Esophagus (tissue), 2 donors: ENCODE measurements around the gene SEC16A. TPM values are rescaled to one million over a fixed set of nuclear protein-coding genes. Genes with fewer than 3 reads are reported as not detected.
A peak's percentile ranks its signal among the peaks of the same experiment; 100 is the strongest.

ENCODE experiments used
- H3K27ac ChIP-seq, 2 donors: one replicate each; pipeline ENCODE4 v1.5.1; 2013; ENCODE audit warnings: low read depth in 2 of 2, mild to moderate bottlenecking in 2 of 2, inconsistent platforms in 1 of 2, low read length in 1 of 2, moderate library complexity in 1 of 2
- H3K27me3 ChIP-seq, 2 donors: one replicate each; pipeline ENCODE4 v1.6.1; 2013; ENCODE audit warnings: low read length in 2 of 2, control low read depth in 1 of 2, mild to moderate bottlenecking in 1 of 2; ENCODE audit not compliant: insufficient read depth in 2 of 2, control insufficient read depth in 1 of 2
- H3K36me3 ChIP-seq, 2 donors: one replicate each; pipeline ENCODE4 v1.6.1; 2013; ENCODE audit warnings: low read length in 1 of 2; ENCODE audit not compliant: control insufficient read depth in 2 of 2, insufficient read depth in 2 of 2
- H3K4me1 ChIP-seq, 2 donors: one replicate each; pipeline ENCODE4 v1.6.1; 2013; ENCODE audit warnings: low read length in 1 of 2; ENCODE audit not compliant: control insufficient read depth in 2 of 2, insufficient read depth in 2 of 2
- H3K4me3 ChIP-seq, 2 donors: one replicate each; pipeline ENCODE4 v1.5.1; 2013; ENCODE audit warnings: low read length in 2 of 2, mild to moderate bottlenecking in 2 of 2, low read depth in 1 of 2, moderate library complexity in 1 of 2
- H3K9me3 ChIP-seq, 2 donors: one replicate each; pipeline ENCODE4 v1.6.1; 2013; ENCODE audit warnings: mild to moderate bottlenecking in 2 of 2, low read depth in 1 of 2, low read length in 1 of 2, moderate library complexity in 1 of 2; ENCODE audit not compliant: control insufficient read depth in 2 of 2, insufficient read depth in 1 of 2
- WGBS, 2 donors: extraction: QIAGEN DNeasy Blood & Tissue Kit; methylation state at CpG; one replicate each; pipeline ENCODE4 v1.1.7; 2013; 5-methylcytosine and 5-hydroxymethylcytosine counted together
- polyA plus RNA-seq, 2 donors: library from polyadenylated mRNA; stranded (reverse); fragments of 200-250 nt; gene quantifications; one replicate each; pipeline ENCODE4 v1.2.3, GENCODE V29; 2013
- donor health status: healthy with polysubstance abuse.
- donor health status: Bipolar disorder and iron deficiency.

Gene SEC16A
- polyA plus RNA-seq, 2 donors = 24.3 to 32.9 TPM

GRCh38 chr9:136519263-136520052 is 36.6 kb upstream of the SEC16A start:
- H3K4me1 ChIP-seq = peaks cover 0 to 4% of the 10 kb centered on the region in 2 donors

GRCh38 chr9:136518623-136519022 is 35.8 kb upstream of the SEC16A start:
- no peak overlapping the region for H3K4me3 ChIP-seq
- peaks cover 0 to 3% of the 10 kb centered on the region in 2 donors for H3K9me3 ChIP-seq
- H3K27ac ChIP-seq = no peak overlapping the region
- no peaks in the 10 kb centered on the region for H3K27me3 ChIP-seq
- WGBS, 2 donors = 72 to 78% methylated on average over 18 of the region's 18 CpGs
- H3K36me3 ChIP-seq = peaks cover 4 to 83% of the 10 kb centered on the region in 2 donors
- peaks cover 0 to 4% of the 10 kb centered on the region in 2 donors for H3K4me1 ChIP-seq

More at GRCh38 chr9:136519263-136520052, 36.6 kb upstream of the SEC16A start:
- H3K27ac ChIP-seq = no peak overlapping the region
- peaks cover 0 to 76% of the 10 kb centered on the region in 2 donors for H3K36me3 ChIP-seq
- H3K4me3 ChIP-seq = no peak overlapping the region
- 83 to 90% methylated on average over 31 to 32 of the region's 32 CpGs for WGBS, 2 donors
- peaks cover 0 to 3% of the 10 kb centered on the region in 2 donors for H3K9me3 ChIP-seq
- H3K27me3 ChIP-seq = no peaks in the 10 kb centered on the region

- Histone ChIP-seq H3K27me3 (no peaks in the 10 kb centered on the region), H3K9me3 (peaks cover 0 to 3% of the 10 kb centered on the region in 2 donors), H3K27ac (no peak overlapping the region), H3K4me3 (no peak overlapping the region), H3K4me1 (peaks cover 0 to under 1% of the 10 kb centered on the region in 2 donors), H3K36me3 (peaks cover 4 to 83% of the 10 kb centered on the region in 2 donors)
- 76 to 78% methylated on average over 16 to 17 of the region's 17 CpGs for WGBS, 2 donors
Measured at GRCh38 chr9:136517950-136518349, 35.1 kb upstream of the SEC16A start.

- Histone ChIP-seq H3K4me3 (no peak overlapping the region), H3K9me3 (peaks cover 0 to 3% of the 10 kb centered on the region in 2 donors), H3K27me3 (no peaks in the 10 kb centered on the region), H3K27ac (no peak overlapping the region), H3K36me3 (peaks cover 4 to 76% of the 10 kb centered on the region in 2 donors), H3K4me1 (no peaks in the 10 kb centered on the region)
- WGBS, 2 donors = 88 to 89% methylated on average over 35 to 37 of the region's 37 CpGs
Measured at GRCh38 chr9:136517012-136517743, 34.3 kb upstream of the SEC16A start.

GRCh38 chr9:136516191-136516654 is 33.4 kb upstream of the SEC16A start:
- Histone ChIP-seq H3K4me1 (no peaks in the 10 kb centered on the region), H3K36me3 (peaks cover 4 to 79% of the 10 kb centered on the region in 2 donors), H3K9me3 (peaks cover 0 to 3% of the 10 kb centered on the region in 2 donors), H3K4me3 (no peak overlapping the region), H3K27ac (no peak overlapping the region), H3K27me3 (no peaks in the 10 kb centered on the region)
- 79% methylated on average over 19 of the region's 19 CpGs for WGBS, 2 donors

- Histone ChIP-seq H3K9me3 (peaks cover 0 to 3% of the 10 kb centered on the region in 2 donors), H3K27ac (no peak overlapping the region), H3K27me3 (no peaks in the 10 kb centered on the region), H3K4me1 (no peaks in the 10 kb centered on the region), H3K4me3 (no peak overlapping the region), H3K36me3 (peaks cover 4 to 83% of the 10 kb centered on the region in 2 donors)
- 90% methylated on average over 28 of the region's 28 CpGs for WGBS, 2 donors
Measured at GRCh38 chr9:136515276-136515675, 32.4 kb upstream of the SEC16A start.

GRCh38 chr9:136514022-136514714 is 31.3 kb upstream of the SEC16A start:
- Histone ChIP-seq H3K27me3 (no peaks in the 10 kb centered on the region), H3K9me3 (peaks cover 0 to 3% of the 10 kb centered on the region in 2 donors), H3K27ac (no peak overlapping the region), H3K36me3 (peaks cover 8 to 91% of the 10 kb centered on the region in 2 donors), H3K4me3 (no peak overlapping the region), H3K4me1 (no peaks in the 10 kb centered on the region)
- WGBS, 2 donors = 87 to 88% methylated on average over 29 of the region's 29 CpGs

GRCh38 chr9:136513191-136513590 is 30.4 kb upstream of the SEC16A start:
- no peaks in the 10 kb centered on the region for H3K27me3 ChIP-seq
- H3K9me3 ChIP-seq = peaks cover 0 to 3% of the 10 kb centered on the region in 2 donors
- H3K36me3 ChIP-seq = peaks cover 14 to 90% of the 10 kb centered on the region in 2 donors
- no peaks in the 10 kb centered on the region for H3K4me1 ChIP-seq
- no peak overlapping the region for H3K27ac ChIP-seq
- 94 to 96% methylated on average over 16 of the region's 16 CpGs for WGBS, 2 donors
- H3K4me3 ChIP-seq = no peak overlapping the region

GRCh38 chr9:136512651-136513071 is 29.8 kb upstream of the SEC16A start:
- peak overlapping the region; percentile 50 to 59 for H3K27ac ChIP-seq
- H3K27me3 ChIP-seq = no peaks in the 10 kb centered on the region
- peaks cover 0 to 3% of the 10 kb centered on the region in 2 donors for H3K9me3 ChIP-seq
- peaks cover 19 to 90% of the 10 kb centered on the region in 2 donors for H3K36me3 ChIP-seq
- 81 to 82% methylated on average over 13 of the region's 13 CpGs for WGBS, 2 donors
- no peaks in the 10 kb centered on the region for H3K4me1 ChIP-seq
- no peak overlapping the region for H3K4me3 ChIP-seq
